ENCODE data around the gene TRAPPC10.

The TRAPPC10 gene

DNA sequence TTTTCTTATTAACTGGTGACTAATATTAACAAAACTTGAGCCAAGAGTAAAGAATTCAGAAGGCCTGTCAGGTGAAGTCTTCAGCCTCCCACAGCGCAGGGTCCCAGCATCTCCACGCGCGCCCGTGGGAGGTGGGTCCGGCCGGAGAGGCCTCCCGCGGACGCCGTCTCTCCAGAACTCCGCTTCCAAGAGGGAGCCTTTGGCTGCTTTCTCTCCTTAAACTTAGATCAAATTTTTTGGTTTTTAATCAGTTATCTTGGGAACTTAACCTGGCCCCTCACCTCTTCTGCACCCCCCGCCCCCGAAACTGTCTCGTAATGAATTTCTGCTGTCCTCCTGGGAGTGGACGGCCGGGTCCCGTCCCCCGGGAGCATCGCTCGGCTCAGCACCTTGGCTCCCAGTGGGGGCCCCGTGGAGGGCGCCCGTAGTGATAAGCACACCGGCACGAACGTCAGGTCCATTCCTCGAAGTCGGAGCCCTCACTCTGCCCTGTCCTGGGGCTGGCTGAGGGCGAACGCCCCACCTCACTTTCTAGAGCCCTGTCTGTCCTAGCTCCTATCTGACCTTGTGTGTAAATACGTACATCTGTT is 29.5 kb upstream of the TRAPPC10 start:
- no peak for DNase-seq

DNA sequence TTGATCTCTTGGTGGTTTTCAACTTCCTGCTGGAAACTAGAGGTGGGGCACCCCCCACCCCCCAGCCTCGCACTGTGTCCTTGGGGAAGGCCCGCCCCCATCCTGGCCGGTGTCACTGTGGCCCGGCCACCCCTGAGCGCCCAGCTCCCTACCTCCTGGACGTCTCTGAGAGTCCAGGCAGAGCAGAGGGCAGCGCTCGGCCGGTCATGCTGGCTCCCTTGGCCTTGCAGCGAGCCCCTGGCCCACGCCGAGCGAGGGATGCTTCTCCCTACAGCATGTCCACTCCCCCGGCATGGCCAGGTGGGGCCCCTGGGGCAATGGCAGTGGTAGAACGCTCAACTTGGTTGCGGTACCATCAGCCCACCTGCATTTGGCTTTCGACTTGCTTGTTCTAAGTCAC is 28.7 kb upstream of the TRAPPC10 start:
- no peak for DNase-seq

DNA sequence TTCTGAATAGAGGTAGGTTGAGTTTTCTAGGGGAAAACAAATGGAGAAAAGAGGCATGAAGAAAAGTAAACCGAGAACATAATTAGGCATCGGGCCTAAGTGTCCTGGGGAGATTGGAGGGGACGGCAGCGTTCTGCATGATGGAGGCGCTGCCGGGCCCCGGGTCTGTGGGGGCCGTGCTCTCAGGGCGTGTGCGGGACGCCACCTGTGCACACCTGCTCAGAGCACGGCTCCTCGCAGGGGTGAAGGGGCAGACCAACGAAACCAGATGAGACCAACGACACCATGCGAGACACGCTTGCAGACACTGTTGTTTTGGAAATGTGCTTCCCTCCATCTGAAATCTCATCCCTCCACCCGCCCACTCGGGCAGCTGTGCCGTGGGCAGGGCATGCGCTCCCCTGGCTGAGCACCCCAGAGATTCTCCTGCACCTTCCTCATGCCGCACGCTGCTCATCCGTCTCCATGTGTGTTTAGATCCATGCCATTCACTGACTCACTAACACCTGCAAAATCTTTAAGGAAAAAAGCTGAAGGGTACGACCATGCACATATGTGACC is 28.2 kb upstream of the TRAPPC10 start:
- DNase-seq: no peak

- DNase-seq: no peak
Observed at GRCh38 chr21:43984905-43985689, 27.0 kb upstream of the TRAPPC10 start.

DNA sequence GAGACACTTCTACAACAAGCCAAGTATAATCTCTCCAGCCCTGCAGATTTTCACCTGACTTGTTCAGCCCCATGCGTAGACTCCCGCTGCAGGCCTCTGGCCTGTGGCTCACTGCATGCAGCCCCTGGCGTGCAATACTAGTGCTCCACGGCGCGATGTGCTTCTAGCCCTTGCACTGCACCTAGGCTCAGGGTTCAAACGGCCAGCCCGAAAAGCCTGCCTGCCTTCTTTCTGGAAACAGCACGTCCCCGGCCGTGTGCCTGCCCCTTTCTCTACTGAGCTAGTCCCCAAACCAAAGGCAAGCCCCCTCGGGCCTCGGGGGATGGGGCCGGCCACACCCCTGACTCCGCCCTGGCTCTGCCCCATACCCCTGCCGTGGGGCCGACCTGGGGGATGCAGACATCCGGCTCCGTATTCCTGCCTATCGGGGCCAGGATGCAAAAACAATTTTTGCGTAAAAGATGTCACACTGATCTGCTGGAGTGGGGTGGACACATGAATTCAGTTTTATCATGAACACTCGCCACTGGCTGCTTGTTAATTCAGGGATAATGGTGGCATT is 26.3 kb upstream of the TRAPPC10 start:
- no peak for DNase-seq

GRCh38 chr21:43986544-43987451 is 25.3 kb upstream of the TRAPPC10 start:
- no peak for DNase-seq

DNA sequence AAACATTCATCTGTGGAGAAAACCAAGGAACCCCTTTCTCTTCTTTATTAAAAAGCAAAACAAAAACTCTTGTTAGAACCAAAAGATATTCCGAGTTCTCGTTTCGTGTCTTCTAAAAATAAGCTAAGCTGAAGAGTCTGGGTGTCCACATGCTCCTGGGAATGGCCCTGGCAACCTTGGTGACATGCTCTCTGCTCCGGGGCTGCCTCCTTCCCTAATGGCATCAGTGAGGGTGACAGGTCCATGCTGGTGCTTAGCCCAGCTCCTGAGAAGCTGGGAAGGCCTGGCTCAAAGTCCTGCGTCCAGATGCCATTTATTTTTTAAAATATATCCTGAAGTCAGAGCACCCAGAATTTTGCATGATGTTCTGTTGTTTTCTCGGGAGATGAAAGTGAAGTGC is 24.6 kb upstream of the TRAPPC10 start:
- no peak for DNase-seq

DNA sequence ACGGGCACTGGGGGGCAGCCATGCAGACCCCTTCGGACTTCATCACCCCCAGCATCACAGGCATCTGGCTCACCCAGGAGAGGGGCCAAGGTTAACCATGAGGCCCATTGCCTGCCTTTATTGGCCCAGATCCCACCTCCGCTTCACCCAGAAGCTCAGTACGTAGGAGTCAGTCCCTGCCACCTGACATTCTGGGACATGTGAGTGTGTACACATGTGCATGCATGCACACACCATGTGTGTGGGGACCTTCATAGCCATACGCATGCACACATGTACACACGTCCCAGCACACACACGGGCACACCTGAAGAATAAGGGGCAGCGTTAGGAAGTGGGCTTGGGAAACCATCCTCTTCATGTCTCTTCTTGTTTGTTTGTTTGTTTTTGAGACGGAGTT is 24.1 kb upstream of the TRAPPC10 start:
- no peak for DNase-seq

DNA sequence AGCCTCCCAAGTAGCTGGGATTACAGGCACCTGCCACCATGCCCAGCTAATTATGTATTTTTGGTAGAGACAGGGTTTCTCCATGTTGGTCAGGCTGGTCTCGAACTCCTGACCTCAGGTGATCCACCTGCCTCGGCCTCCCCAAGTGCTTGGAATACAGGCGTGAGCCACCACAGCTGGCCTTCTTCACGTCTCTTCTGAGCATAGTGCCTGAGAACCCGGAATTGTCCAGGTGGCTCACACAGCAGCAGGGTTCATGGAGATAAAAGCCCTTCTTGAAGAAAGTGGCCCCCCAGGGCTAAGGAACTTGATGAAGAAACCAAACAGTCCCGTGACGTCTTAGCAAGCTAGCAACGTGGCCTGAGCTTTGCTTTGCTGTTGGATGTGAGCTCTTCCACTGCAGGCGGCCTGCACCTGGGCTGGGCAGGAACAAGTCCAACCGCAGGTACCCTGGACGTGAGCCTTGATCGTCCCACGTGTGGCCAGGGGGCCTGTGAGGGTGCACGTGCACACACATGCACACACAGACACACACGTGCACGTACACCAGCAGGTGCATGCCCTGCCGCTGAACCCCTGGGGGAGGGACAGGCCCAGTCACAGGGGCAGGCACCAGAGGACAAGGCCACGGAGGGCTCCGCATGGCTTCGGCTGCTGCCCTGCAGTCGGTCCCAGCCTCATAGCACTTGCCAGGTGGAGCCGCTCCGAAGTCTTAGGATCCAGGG is 23.4 kb upstream of the TRAPPC10 start:
- no peak for DNase-seq

GRCh38 chr21:43989401-43989800 is 22.7 kb upstream of the TRAPPC10 start:
- no peak for DNase-seq

DNA sequence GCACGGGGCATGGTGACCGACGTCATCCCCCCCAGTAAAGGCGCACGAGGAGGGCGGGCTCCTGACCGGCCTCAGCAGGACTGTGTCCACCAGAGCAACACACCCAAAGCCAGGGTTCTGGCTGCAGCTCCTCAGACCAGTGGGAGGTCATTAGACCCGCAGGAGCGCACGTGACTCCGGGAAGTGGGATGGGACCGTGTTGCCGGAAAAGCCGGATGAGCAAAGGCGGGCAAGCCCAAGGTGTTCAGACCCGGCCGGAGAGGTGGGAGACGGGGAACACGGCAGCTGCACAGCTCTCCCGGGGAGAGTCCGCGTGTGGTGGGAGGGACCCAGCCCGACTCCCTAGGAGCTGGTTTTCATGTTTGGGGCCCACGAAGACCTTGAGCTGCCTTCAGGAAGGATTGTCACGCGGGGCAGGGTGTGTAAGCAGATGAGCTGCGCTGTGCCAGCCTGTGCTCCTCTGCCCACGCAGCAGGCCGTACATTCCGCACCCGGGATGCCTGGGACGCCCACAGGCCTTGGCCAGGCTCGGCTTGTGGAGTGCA is 20.6 kb upstream of the TRAPPC10 start:
- peak; percentile 58 for DNase-seq

GRCh38 chr21:43992121-43992520 is 20.0 kb upstream of the TRAPPC10 start:
- DNase-seq: no peak

GRCh38 chr21:43993420-43993934 is 18.6 kb upstream of the TRAPPC10 start:
- no peak for DNase-seq

GRCh38 chr21:43994085-43994484 is 18.0 kb upstream of the TRAPPC10 start:
- no peak for DNase-seq

DNA sequence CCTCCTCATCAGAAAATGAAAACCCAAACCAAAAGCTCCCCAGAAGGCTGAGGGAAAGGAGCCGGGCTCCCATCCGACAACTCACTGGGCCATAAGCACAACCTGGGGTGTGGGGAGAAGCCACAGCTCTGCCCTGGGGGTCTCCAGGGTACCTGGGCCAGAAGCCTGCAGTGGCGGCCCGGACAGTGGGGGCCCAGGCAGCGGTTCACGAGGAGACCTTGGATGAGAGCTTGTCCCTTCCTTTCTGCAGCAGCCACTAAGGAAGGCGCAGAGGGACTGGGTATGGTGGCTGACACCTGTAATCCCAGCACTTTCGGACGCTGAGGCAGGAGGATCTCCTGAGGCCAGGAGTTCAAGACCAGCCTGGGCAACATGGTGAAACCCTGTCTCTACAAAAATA is 17.5 kb upstream of the TRAPPC10 start:
- DNase-seq: no peak

GRCh38 chr21:43995521-43996105 is 16.5 kb upstream of the TRAPPC10 start:
- no peak for DNase-seq

- no peak for DNase-seq
Observed at GRCh38 chr21:43997766-43998742, 14.1 kb upstream of the TRAPPC10 start.

DNA sequence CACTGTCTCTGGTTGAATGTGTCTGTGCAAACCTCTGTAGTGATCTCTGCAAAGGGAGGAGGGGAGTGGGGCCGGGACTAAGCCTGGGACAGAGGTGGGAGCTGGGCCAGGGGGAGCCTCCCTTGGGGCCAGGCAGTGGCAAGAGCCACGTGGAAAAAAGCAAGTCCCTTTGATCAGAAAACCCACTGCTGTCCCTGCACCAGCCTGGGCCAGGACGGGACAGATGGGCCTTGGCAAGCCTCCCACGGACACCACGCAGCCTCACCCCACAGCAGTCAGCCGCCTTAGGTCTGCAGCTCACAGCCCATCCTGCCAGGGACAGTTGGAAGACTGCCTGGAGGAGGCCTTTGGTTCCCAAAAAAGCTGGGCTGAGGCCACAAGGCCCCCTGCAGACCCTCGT is 11.7 kb upstream of the TRAPPC10 start:
- DNase-seq: no peak

GRCh38 chr21:44002511-44002910 is 9.6 kb upstream of the TRAPPC10 start:
- no peak for DNase-seq

GRCh38 chr21:44003307-44003966 is 8.7 kb upstream of the TRAPPC10 start:
- no peak for DNase-seq
